Measurements from ENCODE around the gene SERPINE3.

Gene SERPINE3

DNA sequence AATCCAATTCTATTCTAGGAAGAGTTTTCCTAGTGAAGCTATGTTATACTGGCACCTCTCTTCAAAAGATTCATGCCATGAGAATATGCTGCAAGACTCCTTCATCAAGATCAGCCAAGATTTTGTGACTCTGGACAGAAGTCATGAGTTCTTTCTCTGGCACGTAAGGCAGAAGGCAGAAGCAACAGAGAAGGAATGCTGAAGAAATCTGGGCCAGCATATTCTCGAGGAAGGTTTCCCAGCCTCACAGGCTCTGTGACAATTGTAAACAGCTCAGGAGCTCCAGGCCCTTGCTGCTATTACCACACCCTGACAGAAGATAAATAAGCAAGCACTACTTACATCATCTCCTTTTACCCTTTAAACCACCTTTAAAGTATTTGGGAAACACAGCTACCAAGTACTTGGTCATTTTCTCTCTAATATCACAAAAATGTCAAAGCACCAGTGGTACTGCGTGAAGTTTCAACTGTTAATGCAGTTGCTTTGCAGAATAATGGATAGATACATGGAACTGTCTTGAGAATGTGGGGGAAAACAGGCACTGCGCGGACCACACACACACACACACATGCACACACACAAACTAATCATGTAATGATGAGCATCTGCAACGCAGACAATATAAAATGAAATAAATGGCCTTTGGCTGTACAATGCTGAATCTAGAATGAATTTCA lies 57.9 kb downstream of the SERPINE3 start:
- TF ChIP-seq, protein P1, sequence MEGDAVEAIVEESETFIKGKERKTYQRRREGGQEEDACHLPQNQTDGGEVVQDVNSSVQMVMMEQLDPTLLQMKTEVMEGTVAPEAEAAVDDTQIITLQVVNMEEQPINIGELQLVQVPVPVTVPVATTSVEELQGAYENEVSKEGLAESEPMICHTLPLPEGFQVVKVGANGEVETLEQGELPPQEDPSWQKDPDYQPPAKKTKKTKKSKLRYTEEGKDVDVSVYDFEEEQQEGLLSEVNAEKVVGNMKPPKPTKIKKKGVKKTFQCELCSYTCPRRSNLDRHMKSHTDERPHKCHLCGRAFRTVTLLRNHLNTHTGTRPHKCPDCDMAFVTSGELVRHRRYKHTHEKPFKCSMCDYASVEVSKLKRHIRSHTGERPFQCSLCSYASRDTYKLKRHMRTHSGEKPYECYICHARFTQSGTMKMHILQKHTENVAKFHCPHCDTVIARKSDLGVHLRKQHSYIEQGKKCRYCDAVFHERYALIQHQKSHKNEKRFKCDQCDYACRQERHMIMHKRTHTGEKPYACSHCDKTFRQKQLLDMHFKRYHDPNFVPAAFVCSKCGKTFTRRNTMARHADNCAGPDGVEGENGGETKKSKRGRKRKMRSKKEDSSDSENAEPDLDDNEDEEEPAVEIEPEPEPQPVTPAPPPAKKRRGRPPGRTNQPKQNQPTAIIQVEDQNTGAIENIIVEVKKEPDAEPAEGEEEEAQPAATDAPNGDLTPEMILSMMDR (IDR thresholded peaks at IDR 0.05; ENCODE audit: extremely low read depth, insufficient read depth, missing control alignments), result no peak
- in situ Hi-C loops (cut with MboI; ENCODE audit: low pct_unique_long_range_greater_than_20kb, low sequenced_read_pairs, unreplicated experiment), result no loop called here
- no peak for DNase-seq (ENCODE audit: low spot score)

DNA sequence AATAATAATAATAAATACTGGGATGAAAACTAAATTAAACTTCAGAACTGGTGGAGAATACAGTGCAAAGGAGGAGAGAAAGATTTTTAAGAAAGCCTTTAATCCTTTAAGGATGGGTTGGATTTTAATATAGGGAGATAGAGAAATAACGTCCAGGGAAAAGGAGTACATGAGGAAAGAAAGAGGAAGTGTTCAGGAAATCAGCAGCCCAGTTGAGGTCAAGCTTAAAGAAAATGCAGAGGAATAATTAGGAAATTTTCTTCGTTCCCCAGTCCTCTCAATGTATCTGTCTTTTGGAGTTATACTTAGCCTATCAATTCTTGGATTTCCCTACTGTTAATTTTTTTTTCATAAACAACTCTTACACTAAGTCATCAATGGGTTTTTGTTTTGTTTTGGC lies 65.7 kb downstream of the SERPINE3 start:
- TF ChIP-seq, protein P1 (IDR thresholded peaks at IDR 0.05; ENCODE audit: extremely low read depth, insufficient read depth, missing control alignments), result no peak
- DNase-seq (ENCODE audit: low spot score), result no peak
- in situ Hi-C loops (cut with MboI; ENCODE audit: low pct_unique_long_range_greater_than_20kb, low sequenced_read_pairs, unreplicated experiment), result no loop called here

DNA sequence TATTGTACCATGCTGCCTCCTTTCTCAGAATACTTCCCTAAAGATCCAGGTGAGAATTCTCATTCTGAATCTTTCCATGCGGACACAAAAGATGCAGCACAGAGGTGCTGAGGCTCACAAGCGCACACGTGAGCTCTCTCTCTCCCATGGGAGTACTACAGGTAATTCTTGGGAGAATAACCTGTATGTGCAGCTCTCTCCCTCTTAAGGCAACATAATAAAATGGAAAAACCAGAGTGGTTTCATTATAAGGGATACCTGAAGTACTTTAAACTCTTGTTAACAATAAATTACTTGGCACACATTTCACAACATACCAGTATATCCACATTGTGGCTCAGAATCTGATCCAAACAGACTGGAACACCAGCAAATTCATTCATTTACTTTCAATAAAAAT lies 72.9 kb downstream of the SERPINE3 start:
- TF ChIP-seq, protein P1 (IDR thresholded peaks at IDR 0.05; ENCODE audit: extremely low read depth, insufficient read depth, missing control alignments), result no peak
- no peak for DNase-seq (ENCODE audit: low spot score)
- in situ Hi-C loops (cut with MboI; ENCODE audit: low pct_unique_long_range_greater_than_20kb, low sequenced_read_pairs, unreplicated experiment), result no loop called here
